GM12874 (cell line): ENCODE data around the gene NPAS2.

Experiments
- TF ChIP-seq, protein P1 (sequence below): IDR thresholded peaks from 2 replicates; pipeline ENCODE4 v1.5.1; 2011; ENCODE audit warnings: low read depth, mild to moderate bottlenecking, control low read depth, low read length, moderate library complexity; ENCODE audit not compliant: insufficient read depth

Gene NPAS2

DNA sequence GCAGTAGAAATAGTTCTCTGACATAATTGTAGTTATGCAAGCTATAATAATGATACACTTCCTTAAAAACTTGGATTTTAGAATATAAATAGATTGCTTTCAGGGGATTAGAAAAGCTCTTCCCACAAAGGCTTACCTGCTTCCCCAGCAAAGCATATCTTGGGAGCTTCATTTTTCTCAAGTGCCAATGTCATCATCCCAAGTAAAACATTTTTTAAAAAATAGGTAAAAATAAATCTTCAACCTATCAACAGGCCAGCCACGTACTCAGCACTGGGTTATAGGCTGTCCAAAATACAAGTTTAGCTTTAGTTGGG is 39.0 kb upstream of the NPAS2 start:
- TF ChIP-seq, protein P1, sequence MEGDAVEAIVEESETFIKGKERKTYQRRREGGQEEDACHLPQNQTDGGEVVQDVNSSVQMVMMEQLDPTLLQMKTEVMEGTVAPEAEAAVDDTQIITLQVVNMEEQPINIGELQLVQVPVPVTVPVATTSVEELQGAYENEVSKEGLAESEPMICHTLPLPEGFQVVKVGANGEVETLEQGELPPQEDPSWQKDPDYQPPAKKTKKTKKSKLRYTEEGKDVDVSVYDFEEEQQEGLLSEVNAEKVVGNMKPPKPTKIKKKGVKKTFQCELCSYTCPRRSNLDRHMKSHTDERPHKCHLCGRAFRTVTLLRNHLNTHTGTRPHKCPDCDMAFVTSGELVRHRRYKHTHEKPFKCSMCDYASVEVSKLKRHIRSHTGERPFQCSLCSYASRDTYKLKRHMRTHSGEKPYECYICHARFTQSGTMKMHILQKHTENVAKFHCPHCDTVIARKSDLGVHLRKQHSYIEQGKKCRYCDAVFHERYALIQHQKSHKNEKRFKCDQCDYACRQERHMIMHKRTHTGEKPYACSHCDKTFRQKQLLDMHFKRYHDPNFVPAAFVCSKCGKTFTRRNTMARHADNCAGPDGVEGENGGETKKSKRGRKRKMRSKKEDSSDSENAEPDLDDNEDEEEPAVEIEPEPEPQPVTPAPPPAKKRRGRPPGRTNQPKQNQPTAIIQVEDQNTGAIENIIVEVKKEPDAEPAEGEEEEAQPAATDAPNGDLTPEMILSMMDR: no peak

DNA sequence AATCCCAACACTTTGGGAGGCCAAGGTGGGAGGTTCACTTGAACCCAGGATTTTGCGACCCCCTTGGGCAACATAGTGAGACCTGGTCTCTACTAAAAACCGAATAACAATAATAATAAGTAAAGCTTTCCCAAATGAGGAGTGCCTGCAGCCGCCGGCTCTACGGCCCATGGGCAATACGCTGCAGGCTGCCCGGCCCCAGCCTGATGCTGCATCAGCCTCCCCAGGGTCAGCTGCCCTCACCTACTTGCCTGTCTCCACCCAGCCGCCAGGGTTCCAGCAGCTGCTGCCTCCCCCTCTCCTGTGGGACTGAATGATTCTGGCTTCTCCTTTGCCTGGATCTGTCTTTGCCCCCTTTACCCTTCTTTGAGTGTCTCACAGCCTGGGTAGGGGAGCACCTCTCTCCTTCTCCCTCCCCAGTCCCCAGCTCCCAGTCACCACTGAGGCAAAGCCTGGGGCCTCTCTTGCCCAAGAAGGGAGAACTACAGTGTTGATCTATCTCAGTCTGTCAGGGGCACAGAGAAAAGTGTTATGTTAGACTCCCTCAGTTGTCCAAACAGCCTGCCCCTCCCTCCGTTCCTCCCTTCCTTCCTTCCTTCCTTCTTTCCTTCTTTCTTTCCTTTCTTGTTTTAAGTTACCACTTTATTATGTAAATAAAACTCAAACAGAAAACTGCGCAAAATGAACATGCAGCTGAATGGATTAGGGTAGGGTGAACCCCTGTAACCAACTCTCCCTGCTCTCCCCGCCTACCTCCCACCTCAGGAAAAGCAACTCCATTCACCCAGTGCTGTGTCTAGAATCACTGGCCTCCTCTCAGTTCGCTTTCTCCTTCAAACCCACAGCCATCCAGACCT is 38.2 kb upstream of the NPAS2 start:
- TF ChIP-seq, protein P1: no peak

DNA sequence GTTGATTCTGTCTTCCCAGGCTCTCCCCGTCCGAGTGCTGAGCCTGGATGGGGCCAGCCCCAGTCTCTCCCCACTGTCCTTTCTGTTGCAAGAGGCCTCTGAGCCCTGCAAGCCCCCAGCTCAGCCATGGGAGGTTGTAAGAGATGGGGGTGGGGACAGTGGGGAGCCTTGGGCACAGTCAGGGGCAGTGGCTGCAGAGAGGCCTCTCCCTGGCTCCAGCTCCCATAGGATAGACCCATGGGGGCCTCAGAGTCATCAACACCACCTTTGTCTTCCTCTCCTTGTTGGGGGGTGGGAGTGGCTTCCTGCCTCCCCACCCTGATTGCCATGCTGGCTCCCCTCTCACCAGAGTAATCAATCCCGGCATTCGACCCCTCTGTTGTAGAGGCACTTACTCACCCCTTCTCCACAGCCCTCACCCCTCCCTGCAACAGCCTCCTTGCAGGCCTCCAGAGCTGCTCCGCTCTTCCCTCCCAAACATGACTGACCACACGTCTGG is 37.5 kb upstream of the NPAS2 start:
- TF ChIP-seq, protein P1: no peak

DNA sequence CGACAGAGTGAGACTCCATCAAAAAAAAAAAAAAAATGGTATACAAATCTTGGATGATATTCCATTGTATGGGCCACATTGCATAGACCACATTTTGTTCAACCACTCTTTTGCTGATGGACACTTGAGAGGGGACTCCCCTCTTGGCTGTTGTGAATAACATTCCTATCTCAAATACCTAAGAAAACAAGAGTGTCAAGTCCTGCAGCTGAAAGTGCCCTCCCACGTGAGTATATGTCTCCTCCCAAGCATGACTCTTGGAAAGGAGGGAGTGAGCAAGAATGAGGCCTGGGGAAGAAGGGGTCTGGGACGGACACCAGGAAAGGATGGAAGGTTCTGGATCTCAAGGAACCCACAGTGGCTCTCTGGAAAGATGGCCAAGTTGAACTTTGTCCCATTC is 36.0 kb upstream of the NPAS2 start:
- TF ChIP-seq, protein P1: no peak

DNA sequence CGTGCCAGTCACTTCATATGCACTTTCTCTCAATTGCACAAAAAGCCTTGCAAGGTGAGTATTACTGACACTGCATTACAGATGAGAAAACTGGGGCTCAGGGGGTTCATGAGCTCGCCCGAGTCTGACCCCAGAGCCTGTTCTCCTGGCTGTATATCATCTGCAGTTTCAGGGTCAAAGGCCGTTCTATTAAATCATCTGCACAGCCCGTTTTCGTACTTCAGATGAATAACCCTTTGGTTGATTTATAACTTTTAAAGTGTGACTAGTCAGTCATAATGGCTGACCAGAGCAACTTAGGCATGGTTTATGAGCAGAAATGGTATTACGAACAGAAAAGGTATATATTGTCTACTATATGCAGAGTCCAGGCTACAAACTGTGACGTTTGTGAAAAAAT is 35.3 kb upstream of the NPAS2 start:
- TF ChIP-seq, protein P1: no peak

DNA sequence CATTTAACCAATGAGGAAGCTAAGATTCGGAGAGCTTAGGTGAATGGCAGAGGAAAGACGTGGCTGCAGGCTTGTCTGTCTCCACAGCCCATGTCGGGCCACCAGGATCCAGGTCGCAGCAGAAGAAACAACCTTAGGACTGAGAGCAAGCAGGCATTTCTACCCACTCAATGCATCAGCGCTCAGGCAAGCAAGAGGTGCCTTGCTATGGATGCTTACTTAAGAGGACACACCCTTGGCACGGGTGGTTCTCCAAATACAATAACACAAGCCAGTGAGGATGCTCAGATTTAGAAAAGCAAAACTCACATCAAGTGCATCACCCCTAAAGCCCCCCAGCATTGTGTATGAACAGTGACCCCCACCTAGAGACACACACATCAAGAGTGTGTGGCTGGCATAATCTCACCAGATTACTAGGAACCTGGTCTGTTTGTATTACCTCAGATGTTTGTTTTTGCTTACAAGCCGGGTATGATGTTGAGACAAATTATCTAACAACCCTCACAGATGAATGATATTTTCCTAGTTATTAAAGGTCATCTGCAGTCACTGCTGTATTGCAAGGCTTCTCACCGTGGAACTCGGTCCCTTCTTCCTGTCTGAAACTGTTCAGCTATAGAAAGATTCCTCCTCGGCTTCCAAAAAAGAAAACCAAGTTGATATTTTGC is 34.2 kb upstream of the NPAS2 start:
- TF ChIP-seq, protein P1: no peak

DNA sequence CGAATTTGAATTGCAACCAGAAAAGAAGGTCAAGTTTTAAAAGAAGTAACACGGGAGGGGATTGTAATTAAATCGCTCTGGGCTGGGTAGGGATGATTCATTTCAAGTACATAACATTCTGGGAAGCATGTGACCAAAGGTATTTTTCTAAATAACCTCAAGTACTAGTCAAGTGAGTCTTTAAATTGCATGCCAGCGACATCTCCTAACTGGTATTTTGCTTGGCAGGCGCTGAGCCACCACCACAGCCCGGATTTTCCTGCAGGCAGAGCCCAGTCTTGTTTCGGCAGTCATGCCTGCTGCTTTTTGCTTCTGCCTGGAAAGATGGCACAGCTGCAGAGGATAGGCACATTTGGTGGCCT is 33.7 kb upstream of the NPAS2 start:
- TF ChIP-seq, protein P1: no peak
